ENCODE measurements around the gene PLA2G2C. TPM values are rescaled to one million over a fixed set of nuclear protein-coding genes. Genes with fewer than 3 reads are reported as not detected.

PLA2G2C gene
- not detected for total RNA-seq
- 0.09 TPM for total RNA-seq (2013)

GRCh38 chr1:20185834-20186782 is at the start of gene PLA2G2C, which contains the start of gene UBXN10:
Gene PLA2G2C, minus strand, starts transcription at chr1:20186518. Its CDS starts 9,155 bp downstream, at chr1:20177363.
Gene UBXN10, plus strand, starts transcription at chr1:20186096. Its CDS starts 4,466 bp downstream, at chr1:20190562.
- H3K27ac Mint-ChIP-seq: peak within 1 kb of the TSS; percentile 85 to 86
- ATAC-seq (peak; percentile 52 to 68 (median 66)), DNase-seq (peak; percentile 62 to 64)
- no peaks in the 10 kb centered on the region for H3K36me3 Mint-ChIP-seq
- Histone ChIP-seq H3K4me3 (ENCODE audit: low read length) (peak within 1 kb of the TSS; percentile 29), H3K27ac (ENCODE audit: low read length) (peak within 1 kb of the TSS; percentile 78), H3K27me3 (ENCODE audit: control insufficient read depth, insufficient read depth, low read length) (no peaks in the 10 kb centered on the region), H3K9me3 (ENCODE audit: control insufficient read depth, insufficient read depth, low read length) (no peaks in the 10 kb centered on the region), H3K36me3 (ENCODE audit: control insufficient read depth, insufficient read depth, low read length) (no peaks in the 10 kb centered on the region), H3K4me1 (ENCODE audit: control insufficient read depth, insufficient read depth, low read length) (peaks cover 47% of the 10 kb centered on the region)
- H3K9me3 Mint-ChIP-seq: peaks cover 0 to 2% of the 10 kb centered on the region in 2 donors
- peak within 1 kb of the TSS; percentile 85 for H3K4me3 Mint-ChIP-seq
- peaks cover 44 to 53% of the 10 kb centered on the region in 2 donors for H3K4me1 Mint-ChIP-seq
- TF ChIP-seq CTCF (IDR thresholded peaks at IDR 0.05): no peak
- under 1% methylated on average over 47 of the region's 52 CpGs for WGBS (ENCODE audit: insufficient coverage)
- H3K27me3 Mint-ChIP-seq (ENCODE audit: low read depth in 2 of 2): peaks cover 7 to 9% of the 10 kb centered on the region in 2 donors
- intact Hi-C loops (cut with micrococcal nuclease): no loop called here

- intact Hi-C loops (cut with micrococcal nuclease): no loop called here
- no peaks in the 10 kb centered on the region for H3K36me3 ChIP-seq (ENCODE audit: control insufficient read depth, insufficient read depth, low read length)
- DNase-seq (no peak), ATAC-seq (no peak)
- no peak overlapping the region for H3K4me3 ChIP-seq (ENCODE audit: low read length)
- Mint-ChIP-seq H3K4me1 (no peaks in the 10 kb centered on the region), H3K27me3 (ENCODE audit: low read depth in 2 of 2) (peaks cover 42 to 60% of the 10 kb centered on the region in 2 donors), H3K9me3 (no peaks in the 10 kb centered on the region), H3K36me3 (no peaks in the 10 kb centered on the region), H3K4me3 (no peak overlapping the region), H3K27ac (no peak overlapping the region)
- no peaks in the 10 kb centered on the region for H3K9me3 ChIP-seq (ENCODE audit: control insufficient read depth, insufficient read depth, low read length)
- H3K4me1 ChIP-seq (ENCODE audit: control insufficient read depth, insufficient read depth, low read length): no peaks in the 10 kb centered on the region
- H3K27ac ChIP-seq (ENCODE audit: low read length): no peak overlapping the region
- 87% methylated on average over 3 of the region's 6 CpGs for WGBS (ENCODE audit: insufficient coverage)
- peaks cover 10% of the 10 kb centered on the region for H3K27me3 ChIP-seq (ENCODE audit: control insufficient read depth, insufficient read depth, low read length)
- no peak for TF ChIP-seq CTCF (IDR thresholded peaks at IDR 0.05)
Observed at GRCh38 chr1:20234788-20235535, 48.6 kb upstream of the PLA2G2C start.

- DNase-seq (no peak), ATAC-seq (no peak)
- no peaks in the 10 kb centered on the region for H3K9me3 Mint-ChIP-seq
- no peaks in the 10 kb centered on the region for H3K4me1 Mint-ChIP-seq
- Histone ChIP-seq H3K36me3 (ENCODE audit: control insufficient read depth, insufficient read depth, low read length) (no peaks in the 10 kb centered on the region), H3K4me1 (ENCODE audit: control insufficient read depth, insufficient read depth, low read length) (no peaks in the 10 kb centered on the region), H3K27ac (ENCODE audit: low read length) (no peak overlapping the region), H3K4me3 (ENCODE audit: low read length) (no peak overlapping the region), H3K27me3 (ENCODE audit: control insufficient read depth, insufficient read depth, low read length) (peaks cover 10% of the 10 kb centered on the region), H3K9me3 (ENCODE audit: control insufficient read depth, insufficient read depth, low read length) (no peaks in the 10 kb centered on the region)
- TF ChIP-seq CTCF (IDR thresholded peaks at IDR 0.05): no peak
- intact Hi-C loops (cut with micrococcal nuclease): no loop called here
- H3K27ac Mint-ChIP-seq: no peak overlapping the region
- peaks cover 42 to 58% of the 10 kb centered on the region in 2 donors for H3K27me3 Mint-ChIP-seq (ENCODE audit: low read depth in 2 of 2)
- WGBS (ENCODE audit: insufficient coverage): 49% methylated on average over 6 of the region's 6 CpGs
- H3K36me3 Mint-ChIP-seq: no peaks in the 10 kb centered on the region
- no peak overlapping the region for H3K4me3 Mint-ChIP-seq
Observed at GRCh38 chr1:20233866-20234265, 47.5 kb upstream of the PLA2G2C start.

Data from natural killer cell (primary cell).